CD4-positive, alpha-beta memory T cell (primary cell): ENCODE measurements around the gene BCL7B. TPM values are rescaled to one million over a fixed set of nuclear protein-coding genes. Genes with fewer than 3 reads are reported as not detected.
A peak's percentile ranks its signal among the peaks of the same experiment; 100 is the strongest.
"Not testable (repeated sequence)": the region's sequence is repeated elsewhere in the genome, so short reads cannot be mapped to it uniquely, and the experiment has no call there.

ENCODE experiments used
- CTCF ChIA-PET: fragments of 350-600 bp; sonication (Branson Sonifier 250); formaldehyde crosslinking; loops from one replicate; lab custom pipeline; 2021; ENCODE audit warnings: inconsistent platforms; ENCODE audit not compliant: partially characterized antibody; lab: Charles Lee
- POLR2A ChIA-PET: fragments of 350-600 bp; sonication (Branson Sonifier 250); formaldehyde crosslinking; loops from one replicate; lab custom pipeline; 2021; ENCODE audit not compliant: partially characterized antibody; lab: Charles Lee
- DNase-seq, 5 donors: peaks; one replicate each; pipeline versions ENCODE4 v3.0.0 to v3.0.0-alpha.2; 2020 to 2022; ENCODE audit warnings: mixed read lengths in 1 of 5
- H3K27ac ChIP-seq: one replicate; pipeline ENCODE4 v1.7.0; 2013; ENCODE audit warnings: low read depth, low read length
- H3K27me3 ChIP-seq: 2 replicates; pipeline ENCODE4 v1.7.0; 2013; ENCODE audit warnings: mild to moderate bottlenecking, low read length, moderate library complexity; ENCODE audit not compliant: insufficient read depth
- H3K36me3 ChIP-seq: 2 replicates; pipeline ENCODE4 v1.7.0; 2013; ENCODE audit warnings: mild to moderate bottlenecking, low read length, moderate library complexity; ENCODE audit not compliant: insufficient read depth
- H3K4me1 ChIP-seq: 2 replicates; pipeline ENCODE4 v1.7.0; 2013; ENCODE audit warnings: mild to moderate bottlenecking, low read length, moderate library complexity; ENCODE audit not compliant: insufficient read depth
- H3K4me3 ChIP-seq, 2 donors: one replicate each; pipeline ENCODE4 v1.7.0; 2013; ENCODE audit warnings: low read length in 2 of 2, mild to moderate bottlenecking in 1 of 2
- H3K9me3 ChIP-seq, 2 donors: one replicate each; pipeline ENCODE4 v1.7.0; 2013; ENCODE audit warnings: low read length in 2 of 2, control low read depth in 1 of 2; ENCODE audit not compliant: control insufficient read depth in 1 of 2
- H3K27ac Mint-ChIP-seq, 7 donors: one replicate each; pipeline ENCODE4 v1.8.0; 2020 to 2021; ENCODE audit warnings: mixed read lengths in 7 of 7, mild to moderate bottlenecking in 6 of 7, inconsistent platforms in 3 of 7, moderate library complexity in 3 of 7
- H3K27me3 Mint-ChIP-seq, 2 donors: one replicate each; pipeline ENCODE4 v1.8.0; 2020 to 2021; ENCODE audit warnings: mixed read lengths in 2 of 2
- H3K36me3 Mint-ChIP-seq, 2 donors: one replicate each; pipeline ENCODE4 v1.8.0; 2020 to 2021; ENCODE audit warnings: mixed read lengths in 2 of 2, inconsistent platforms in 1 of 2, mild to moderate bottlenecking in 1 of 2
- H3K4me1 Mint-ChIP-seq, 4 donors: one replicate each; pipeline ENCODE4 v1.8.0; 2020 to 2021; ENCODE audit warnings: mixed read lengths in 4 of 4, mild to moderate bottlenecking in 1 of 4
- H3K4me3 Mint-ChIP-seq, 8 donors: one replicate each; pipeline ENCODE4 v1.8.0; 2020 to 2021; ENCODE audit warnings: mixed read lengths in 8 of 8, mild to moderate bottlenecking in 7 of 8, moderate library complexity in 6 of 8, inconsistent platforms in 3 of 8
- H3K9me3 Mint-ChIP-seq, 8 donors: one replicate each; pipeline ENCODE4 v1.8.0; 2020 to 2021; ENCODE audit warnings: mixed read lengths in 8 of 8, mild to moderate bottlenecking in 5 of 8, inconsistent platforms in 3 of 8, moderate library complexity in 1 of 8
- intact Hi-C: fragments of 100-400 bp; cut with micrococcal nuclease; formaldehyde crosslinking; loops from one replicate; pipeline ENCODE4 v1.15.1; 2023
- polyA plus RNA-seq, 2 donors: library from polyadenylated mRNA; unstranded; fragments of 300-500 nt; fragmentation: Illumina TruSeq; gene quantifications; one replicate each; pipeline ENCODE4 v1.2.3, GENCODE V29; 2021
- total RNA-seq, 2 experiments: library from RNA; stranded (reverse); gene quantifications; one replicate each; pipeline ENCODE4 v1.2.3, GENCODE V29; 2021

BCL7B gene
- total and polyA plus RNA-seq, 4 experiments from 2014 or later, result 57.0 to 112 (median 71.1) TPM

DNA sequence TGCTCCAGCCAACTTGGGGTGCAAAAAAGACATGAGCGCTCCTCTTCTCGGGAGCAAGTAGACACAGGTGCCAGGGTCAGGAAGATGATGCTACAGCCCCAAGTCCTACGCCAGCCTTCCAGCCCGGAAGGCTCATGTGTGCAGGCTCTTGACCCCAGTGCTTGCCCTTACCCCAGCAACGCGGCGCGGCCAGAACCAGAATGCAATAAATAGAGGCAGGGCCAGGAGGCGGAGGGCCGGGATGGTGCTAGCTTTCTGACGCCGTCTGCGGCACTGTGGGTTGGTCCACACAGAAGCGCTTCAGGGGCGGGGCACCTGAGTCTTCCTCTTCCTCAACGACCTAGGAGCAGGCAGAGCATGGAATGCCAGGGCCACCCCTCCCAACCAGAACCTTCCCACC, 20.4 kb downstream of the BCL7B start:
- no peak for DNase-seq
- Histone ChIP-seq H3K36me3 (peaks cover 48% of the 10 kb centered on the region), H3K4me1 (no peaks in the 10 kb centered on the region), H3K27ac (no peak overlapping the region), H3K4me3 (no peak overlapping the region), H3K27me3 (no peaks in the 10 kb centered on the region), H3K9me3 (no peaks in the 10 kb centered on the region)
- POLR2A ChIA-PET, result no interaction called here
- peaks cover 0 to 3% (median 1%) of the 10 kb centered on the region in 4 donors for H3K4me1 Mint-ChIP-seq
- no peaks in the 10 kb centered on the region for H3K27me3 Mint-ChIP-seq
- H3K9me3 Mint-ChIP-seq, result peaks cover 0 to 2% (median 0%) of the 10 kb centered on the region in 8 donors
- CTCF ChIA-PET, result no interaction called here
- peak overlapping the region in 1 of 8 donors; percentile 49 for H3K4me3 Mint-ChIP-seq
- H3K27ac Mint-ChIP-seq, result peak overlapping the region in 3 of 7 donors; percentile 32 to 69 (median 47)
- intact Hi-C loops, result no loop called here
- peaks cover 34 to 57% of the 10 kb centered on the region in 2 donors for H3K36me3 Mint-ChIP-seq

DNA sequence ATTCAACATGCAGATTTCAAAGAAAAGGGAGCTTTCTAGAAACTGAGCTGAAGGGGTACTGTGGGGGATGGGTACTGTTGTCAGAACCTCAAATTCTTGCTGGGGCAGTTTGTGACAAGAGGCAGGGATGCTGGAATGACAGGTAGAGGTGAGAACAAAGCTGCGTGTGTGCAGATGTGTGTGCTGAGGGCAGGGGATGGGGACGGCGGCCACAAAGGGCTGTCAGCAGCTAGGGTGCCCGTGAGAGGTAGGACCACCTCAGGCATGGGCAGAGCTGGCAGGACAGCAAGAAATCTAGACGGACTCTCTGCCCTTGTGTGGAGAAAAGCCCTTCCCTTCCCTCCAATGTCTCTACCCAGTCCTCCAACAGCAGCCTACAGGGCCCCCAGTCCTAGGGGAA, 21.0 kb downstream of the BCL7B start:
- DNase-seq, result no peak
- Mint-ChIP-seq H3K27ac (peak overlapping the region in 3 of 7 donors; percentile 32 to 69 (median 47)), H3K27me3 (no peaks in the 10 kb centered on the region), H3K9me3 (peaks cover 0 to 2% (median 0%) of the 10 kb centered on the region in 8 donors), H3K4me3 (no peak overlapping the region), H3K36me3 (peaks cover 29 to 53% of the 10 kb centered on the region in 2 donors), H3K4me1 (peaks cover 0 to 2% (median 0%) of the 10 kb centered on the region in 4 donors)
- ChIA-PET POLR2A (no interaction called here), CTCF (no interaction called here)
- Histone ChIP-seq H3K4me1 (no peaks in the 10 kb centered on the region), H3K36me3 (peaks cover 43% of the 10 kb centered on the region), H3K9me3 (no peaks in the 10 kb centered on the region), H3K4me3 (no peak overlapping the region), H3K27me3 (no peaks in the 10 kb centered on the region), H3K27ac (no peak overlapping the region)
- intact Hi-C loops, result no loop called here

DNA sequence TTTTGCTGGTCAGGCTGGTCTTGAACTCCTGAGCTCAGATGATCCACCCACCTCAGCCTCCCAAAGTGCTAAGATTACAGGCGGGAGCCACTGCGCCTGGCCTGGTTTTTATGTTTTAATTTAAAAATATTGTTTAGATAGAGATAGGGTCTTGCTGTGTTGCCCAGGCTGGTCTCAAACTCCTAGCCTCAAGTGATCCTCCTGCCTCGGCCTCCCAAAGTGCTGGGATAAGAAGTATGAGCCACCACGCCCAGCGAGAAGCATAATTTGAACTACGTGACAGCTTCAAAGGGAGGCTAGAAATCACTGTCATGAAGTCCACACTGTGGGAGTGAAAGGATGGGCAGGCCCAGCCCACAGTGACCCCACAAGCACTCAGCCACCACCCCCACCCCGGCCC, 21.6 kb downstream of the BCL7B start:
- H3K4me3 ChIP-seq, H3K9me3 ChIP-seq, H3K9me3 Mint-ChIP-seq, DNase-seq, H3K27ac Mint-ChIP-seq, H3K4me1 Mint-ChIP-seq, H3K27me3 Mint-ChIP-seq, H3K27me3 ChIP-seq, H3K4me1 ChIP-seq, H3K27ac ChIP-seq, CTCF ChIA-PET, intact Hi-C loops, H3K4me3 Mint-ChIP-seq: not testable (repeated sequence)
- POLR2A ChIA-PET, result interaction anchor here (2.3 kb wide), 1 partner anchor 14 kb away, joined by 10 read pairs; the partner anchor contains the start of gene BAZ1B
- peaks cover 25 to 48% of the 10 kb centered on the region in 2 donors for H3K36me3 Mint-ChIP-seq
- peaks cover 43% of the 10 kb centered on the region for H3K36me3 ChIP-seq

DNA sequence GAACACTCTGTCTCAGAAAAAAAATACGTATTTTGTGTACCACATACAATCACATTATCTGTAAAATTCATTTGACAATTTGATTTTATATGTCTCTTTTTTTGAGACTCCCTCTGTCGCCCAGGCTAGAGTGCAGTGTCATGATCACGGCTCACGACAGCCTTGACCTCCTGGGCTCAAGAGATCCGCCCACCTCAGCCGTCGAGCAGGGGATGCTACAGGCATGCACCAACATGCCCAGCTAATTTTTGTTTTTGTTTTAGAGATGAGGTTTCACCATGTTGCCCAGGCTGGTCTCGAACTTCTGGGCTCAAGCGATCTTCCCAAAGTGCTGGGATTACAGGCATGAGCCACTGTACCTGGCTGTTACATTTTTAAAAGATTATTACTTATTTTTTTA, 23.7 kb downstream of the BCL7B start:
- H3K4me3 ChIP-seq, result no peak overlapping the region
- no peak overlapping the region for H3K27ac ChIP-seq
- CTCF ChIA-PET, result no interaction called here
- no peaks in the 10 kb centered on the region for H3K27me3 ChIP-seq
- intact Hi-C loops, result no loop called here
- peaks cover 25 to 31% of the 10 kb centered on the region in 2 donors for H3K36me3 Mint-ChIP-seq
- H3K9me3 Mint-ChIP-seq, result peaks cover 0 to 2% (median 0%) of the 10 kb centered on the region in 8 donors
- no peaks in the 10 kb centered on the region for H3K4me1 ChIP-seq
- H3K9me3 ChIP-seq, result no peaks in the 10 kb centered on the region
- no peak overlapping the region for H3K27ac Mint-ChIP-seq
- no peaks in the 10 kb centered on the region for H3K27me3 Mint-ChIP-seq
- H3K36me3 ChIP-seq, result peaks cover 28% of the 10 kb centered on the region
- H3K4me3 Mint-ChIP-seq, result no peak overlapping the region
- no peak for DNase-seq
- POLR2A ChIA-PET, result interaction anchor here (0.6 to 2.3 kb wide), 2 partner anchors 12 to 18 kb away, joined by 3 to 10 read pairs; partner anchors contain the start of gene BAZ1B
- no peaks in the 10 kb centered on the region for H3K4me1 Mint-ChIP-seq

DNA sequence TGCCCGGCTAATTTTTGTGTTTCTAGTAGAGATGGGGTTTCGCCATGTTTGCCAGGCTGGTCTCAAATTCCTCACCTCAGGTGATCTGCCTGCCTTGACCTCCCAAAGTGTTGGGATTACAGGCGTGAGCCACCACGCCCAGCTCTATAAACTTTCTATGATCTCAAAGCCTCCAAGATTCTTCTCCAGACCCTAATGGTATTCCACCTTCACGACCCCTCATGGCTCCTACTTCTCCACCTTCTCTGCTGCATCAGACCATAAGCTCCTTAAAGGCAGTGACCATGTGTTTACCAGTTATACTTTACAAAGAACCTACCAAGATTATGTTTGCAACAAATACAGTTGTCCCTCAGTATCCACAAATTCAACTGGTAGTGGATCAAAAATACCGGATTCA, 25.3 kb downstream of the BCL7B start:
- peaks cover 15% of the 10 kb centered on the region for H3K36me3 ChIP-seq
- H3K27ac ChIP-seq, result no peak overlapping the region
- H3K27me3 Mint-ChIP-seq, result no peaks in the 10 kb centered on the region
- peaks cover 6 to 12% (median 8%) of the 10 kb centered on the region in 4 donors for H3K4me1 Mint-ChIP-seq
- H3K9me3 Mint-ChIP-seq, result peaks cover 0 to 2% (median 0%) of the 10 kb centered on the region in 8 donors
- peaks cover 14 to 18% of the 10 kb centered on the region in 2 donors for H3K36me3 Mint-ChIP-seq
- ChIA-PET POLR2A (no interaction called here), CTCF (interaction anchor here (0.6 to 1.5 kb wide), 2 partner anchors 14 to 49 kb away, joined by 3 read pairs; no protein-coding TSS in a partner anchor)
- no peak overlapping the region for H3K4me3 Mint-ChIP-seq
- DNase-seq, result no peak
- intact Hi-C loops, result no loop called here
- peak overlapping the region in 1 of 7 donors; percentile 42 for H3K27ac Mint-ChIP-seq
- no peaks in the 10 kb centered on the region for H3K27me3 ChIP-seq
- no peak overlapping the region for H3K4me3 ChIP-seq
- no peaks in the 10 kb centered on the region for H3K9me3 ChIP-seq
- peaks cover 5% of the 10 kb centered on the region for H3K4me1 ChIP-seq

DNA sequence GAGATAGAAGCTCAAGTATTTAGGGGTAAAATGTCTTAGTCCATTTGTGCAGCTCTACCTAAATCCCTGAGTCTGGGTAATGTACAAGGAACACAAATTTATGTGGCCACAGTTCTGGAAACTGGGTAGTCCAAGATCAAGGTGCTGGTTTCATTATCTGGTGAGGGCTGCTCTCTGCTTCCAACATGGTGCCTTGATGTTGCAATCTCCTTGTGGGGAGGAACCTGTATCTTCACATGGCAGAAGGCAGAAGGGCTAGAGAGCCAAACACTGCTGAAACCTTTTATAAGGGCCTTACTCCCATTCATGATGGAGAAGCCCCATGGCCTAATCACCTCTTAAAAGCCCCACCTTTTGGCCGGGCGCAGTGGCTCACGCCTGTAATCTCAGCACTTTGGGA, 26.7 kb downstream of the BCL7B start:
- Mint-ChIP-seq H3K27me3 (no peaks in the 10 kb centered on the region), H3K27ac (no peak overlapping the region), H3K4me1 (peaks cover 11 to 20% (median 14%) of the 10 kb centered on the region in 4 donors), H3K9me3 (peaks cover 0 to 2% (median 0%) of the 10 kb centered on the region in 8 donors), H3K36me3 (peaks cover 4 to 6% of the 10 kb centered on the region in 2 donors), H3K4me3 (no peak overlapping the region)
- Histone ChIP-seq H3K36me3 (peaks cover 4% of the 10 kb centered on the region), H3K4me3 (no peak overlapping the region), H3K27me3 (no peaks in the 10 kb centered on the region), H3K9me3 (no peaks in the 10 kb centered on the region), H3K4me1 (peaks cover 17% of the 10 kb centered on the region), H3K27ac (no peak overlapping the region)
- intact Hi-C loops, result no loop called here
- DNase-seq, result no peak
- ChIA-PET CTCF (interaction anchor here (1.2 to 1.5 kb wide), 2 partner anchors 9 to 15 kb away, joined by 3 read pairs; partner anchors contain the start of gene BAZ1B), POLR2A (no interaction called here)

DNA sequence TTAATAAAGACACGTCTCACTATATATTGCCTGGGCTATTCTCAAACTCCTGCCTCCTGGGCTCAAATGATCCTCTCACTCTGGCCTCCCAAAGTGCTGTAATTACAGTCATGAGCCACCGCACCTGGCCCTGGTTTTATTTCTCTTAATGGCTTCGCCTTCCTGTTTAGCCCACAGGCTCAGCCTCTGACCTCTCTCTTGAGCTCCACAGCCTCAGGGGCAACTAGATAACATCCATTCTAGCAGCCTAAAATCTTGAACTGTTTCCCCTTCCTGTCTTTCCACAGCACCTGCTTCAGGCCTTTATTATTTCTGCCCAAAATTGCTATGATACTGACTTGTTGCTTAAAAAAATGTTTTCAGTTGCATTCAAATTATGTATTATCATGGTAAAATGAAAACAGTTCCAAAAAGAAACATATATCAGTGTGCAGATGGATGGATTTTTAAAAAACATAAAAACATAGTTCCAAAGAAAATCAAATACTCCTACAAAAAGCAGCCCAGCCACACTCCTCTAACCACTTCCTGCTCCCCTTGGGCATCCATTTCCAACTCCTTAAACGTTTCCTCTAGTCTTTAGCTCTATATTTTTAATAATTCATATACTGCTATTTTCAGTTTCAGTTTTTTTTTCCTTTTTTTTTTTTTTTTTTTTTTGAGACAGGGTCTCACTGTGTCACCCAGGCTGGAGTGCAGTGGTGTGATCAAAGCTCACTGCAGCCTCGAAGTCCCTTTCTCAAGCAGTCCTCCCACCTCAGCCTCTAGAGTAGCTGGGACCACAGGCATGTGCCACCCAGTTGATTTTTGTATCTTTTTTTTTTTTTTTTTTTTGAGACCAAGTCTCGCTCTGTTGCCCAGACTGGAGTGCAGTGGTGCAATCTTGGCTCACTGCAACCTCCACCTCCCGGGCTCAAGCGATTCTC, 30.3 kb downstream of the BCL7B start:
- Histone ChIP-seq H3K27ac (no peak overlapping the region), H3K4me1 (peaks cover 41% of the 10 kb centered on the region), H3K4me3 (no peak overlapping the region), H3K9me3 (no peaks in the 10 kb centered on the region), H3K27me3 (no peaks in the 10 kb centered on the region), H3K36me3 (no peaks in the 10 kb centered on the region)
- Mint-ChIP-seq H3K9me3 (peaks cover 0 to 2% (median 0%) of the 10 kb centered on the region in 8 donors), H3K27ac (peak overlapping the region; percentile 69 to 92 (median 84)), H3K4me1 (peaks cover 27 to 45% (median 33%) of the 10 kb centered on the region in 4 donors), H3K36me3 (peaks cover under 1 to 3% of the 10 kb centered on the region in 2 donors), H3K27me3 (peaks cover 0 to 2% of the 10 kb centered on the region in 2 donors), H3K4me3 (peak overlapping the region in 7 of 8 donors; percentile 32 to 69 (median 56))
- DNase-seq, result no peak
- POLR2A ChIA-PET, result interaction anchor here (0.9 to 2.6 kb wide), 4 partner anchors 21 to 51 kb away, joined by 3 to 17 read pairs (median 4); partner anchors contain the start of genes BCL7B and TBL2
- intact Hi-C loops, result no loop called here
- CTCF ChIA-PET, result interaction anchor here (0.7 to 1.6 kb wide), 2 partner anchors 21 to 174 kb away, joined by 3 to 4 read pairs; no protein-coding TSS in a partner anchor
